Endothelial cell of umbilical vein (primary cell): ENCODE results near the gene STAG1. TPM values are rescaled to one million over a fixed set of nuclear protein-coding genes. Genes with fewer than 3 reads are reported as not detected.

Source experiments
- BruUV-seq: library from RNA; stranded (reverse); fragments of 400-500 nt; replicated peaks from 2 replicates; lab custom pipeline; 2021; lab: Mats Ljungman, UMichigan
- CTCF ChIA-PET: fragments of 300-600, 350-600 bp; sonication (Branson Sonifier 250); formaldehyde crosslinking; loops from one replicate; lab custom pipeline; 2021; ENCODE audit warnings: antibody characterized with exemption, inconsistent platforms; lab: Charles Lee
- POLR2A ChIA-PET: fragments of 300-600, 350-600 bp; sonication (Branson Sonifier 250); formaldehyde crosslinking; loops from one replicate; lab custom pipeline; 2021; ENCODE audit warnings: antibody characterized with exemption, inconsistent platforms; lab: Charles Lee
- DNase-seq: peaks from one replicate; pipeline ENCODE4 v3.0.0-alpha.2; 2011; ENCODE audit warnings: low read depth, low spot score
- FAIRE-seq: peaks from 2 replicates; lab custom pipeline; 2011; peaks lifted over from hg19 to GRCh38; lab: Jason Lieb, UNC
- H2AFZ ChIP-seq: 2 replicates; pipeline ENCODE4 v1.6.0; 2012; ENCODE audit warnings: low read depth, low read length, control low read depth, inconsistent platforms
- H3K27ac ChIP-seq: 2 replicates; pipeline ENCODE4 v1.5.1; 2011; ENCODE audit warnings: low read depth, mild to moderate bottlenecking, control low read depth, low read length, moderate library complexity; ENCODE audit not compliant: insufficient read depth
- H3K27me3 ChIP-seq, 2 experiments: 2 replicates each; pipeline versions ENCODE4 v1.6.0 to v1.6.1; 2011; ENCODE audit warnings: low read length in 2 of 2, mixed read lengths in 1 of 2; ENCODE audit not compliant: control insufficient read depth in 2 of 2, insufficient read depth in 2 of 2
- H3K36me3 ChIP-seq, 2 experiments: 2 replicates in 1 of 2; 3 replicates in 1 of 2; pipeline ENCODE4 v1.5.1; 2011; ENCODE audit warnings: low read length in 2 of 2, mild to moderate bottlenecking in 1 of 2, moderate library complexity in 1 of 2; ENCODE audit not compliant: control insufficient read depth in 2 of 2, insufficient read depth in 2 of 2; ENCODE audit errors: extremely low read depth in 1 of 2
- H3K4me1 ChIP-seq: 3 replicates; pipeline ENCODE4 v1.5.1; 2011; ENCODE audit warnings: mild to moderate bottlenecking, low read length; ENCODE audit not compliant: control insufficient read depth, insufficient read depth; ENCODE audit errors: extremely low read depth
- H3K4me2 ChIP-seq: 2 replicates; pipeline ENCODE4 v1.6.1; 2011; ENCODE audit warnings: low read length, control low read depth, mixed read lengths; ENCODE audit not compliant: insufficient read depth
- H3K4me3 ChIP-seq, 3 experiments: fragments of 200-600 bp in 1 of 3; sonication (generic), shearing (Covaris generic) in 1 of 3; replicated peaks in 1 of 3; 2 replicates each; pipeline ENCODE4 v1.5.1; 2011 to 2016; ENCODE audit warnings: control low read depth in 3 of 3, low read length in 3 of 3, mild to moderate bottlenecking in 2 of 3, inconsistent platforms in 1 of 3, low read depth in 1 of 3, moderate library complexity in 1 of 3; ENCODE audit not compliant: insufficient read depth in 1 of 3
- H3K79me2 ChIP-seq: 2 replicates; pipeline ENCODE4 v1.6.0; 2012; ENCODE audit warnings: low read length, inconsistent platforms; ENCODE audit not compliant: control insufficient read depth, insufficient read depth
- H3K9ac ChIP-seq: replicated peaks from 2 replicates; pipeline ENCODE3; 2011; ENCODE audit warnings: low read length, control low read depth; ENCODE audit not compliant: insufficient read depth; ENCODE audit errors: extremely low read depth
- H3K9me1 ChIP-seq: replicated peaks from 3 replicates; pipeline ENCODE4 v1.6.0; 2011; ENCODE audit warnings: mild to moderate bottlenecking, low read length; ENCODE audit not compliant: control insufficient read depth, insufficient read depth; ENCODE audit errors: extremely low read depth
- H3K9me3 ChIP-seq: replicated peaks from 2 replicates; pipeline ENCODE4 v1.5.1; 2012; ENCODE audit warnings: low read length, inconsistent platforms; ENCODE audit not compliant: control insufficient read depth, insufficient read depth
- H4K20me1 ChIP-seq: replicated peaks from 2 replicates; pipeline ENCODE3; 2011; ENCODE audit warnings: mild to moderate bottlenecking, low read length; ENCODE audit not compliant: control insufficient read depth, insufficient read depth; ENCODE audit errors: extremely low read depth
- FOS ChIP-seq: IDR thresholded peaks from 2 replicates; pipeline ENCODE4 v1.6.1; 2011; ENCODE audit warnings: mild to moderate bottlenecking, low read length, moderate library complexity, borderline replicate concordance; ENCODE audit not compliant: insufficient read depth
- JUN ChIP-seq: IDR thresholded peaks from 2 replicates; pipeline ENCODE4 v1.6.1; 2011; ENCODE audit warnings: borderline replicate concordance, low read depth; ENCODE audit not compliant: insufficient read length, insufficient read depth
- MYC ChIP-seq: IDR thresholded peaks from one replicate; pipeline ENCODE4 v1.6.1; 2011; ENCODE audit warnings: mild to moderate bottlenecking, low read depth, low read length
- POLR2AphosphoS5 ChIP-seq: IDR thresholded peaks from 2 replicates; pipeline ENCODE4 v1.6.1; 2012; ENCODE audit warnings: low read depth, mild to moderate bottlenecking, control low read depth, low read length, moderate library complexity; ENCODE audit not compliant: insufficient read depth
- dilution Hi-C: fragments of 300-500 bp; cut with MboI; formaldehyde crosslinking; loops from one replicate; pipeline ENCODE4 v1.15.0; 2019; ENCODE audit warnings: low sequenced_read_pairs; ENCODE audit not compliant: extremely low pct_ligation_motif_present
- intact Hi-C: fragments of 100-400 bp; cut with micrococcal nuclease; formaldehyde crosslinking; loops from one replicate; pipeline ENCODE4 v1.10.0; 2022
- polyA plus RNA-seq, 4 experiments: library from polyadenylated mRNA; depleted of rRNA in 3 of 4; stranded (reverse) in 3 of 4; unstranded in 1 of 4; fragments of >200 nt; gene quantifications; 2 replicates each; pipeline versions ENCODE4 v1.2.1 to v1.2.3, GENCODE V29; 2011 to 2012; ENCODE audit warnings: missing spikeins in 1 of 4
- small RNA-seq: library from RNA; depleted of rRNA; stranded (forward); fragments of <200 nt; gene quantifications from one replicate; pipeline ENCODE3, GENCODE V24; 2012; ENCODE audit warnings: low replicate concordance, low read depth; ENCODE audit not compliant: insufficient read depth, insufficient read length
- total RNA-seq: library from RNA; stranded (reverse); gene quantifications from 2 replicates; pipeline ENCODE4 v1.2.3, GENCODE V29; 2021

STAG1 gene
- total and polyA plus RNA-seq, 2 donors (not counting 3 experiments of a cell fraction or from before 2014, with no cell fraction given), result 7.4 to 42.1 TPM

- dilution Hi-C loops (no loop called here), intact Hi-C loops (no loop called here)
- no peak for TF ChIP-seq FOS
- no peak for TF ChIP-seq JUN
- no peak for TF ChIP-seq MYC
- TF ChIP-seq POLR2AphosphoS5, result no peak
- peaks cover 0 to 3% of the 10 kb centered on the region in 2 experiments for H3K36me3 ChIP-seq
- H3K27me3 ChIP-seq, result no peaks in the 10 kb centered on the region
- H2AFZ ChIP-seq, result no peak overlapping the region
- FAIRE-seq (no peak), DNase-seq (no peak)
- H3K79me2 ChIP-seq, result no peaks in the 10 kb centered on the region
- H4K20me1 ChIP-seq, result no peaks in the 10 kb centered on the region
- no peak overlapping the region for H3K4me2 ChIP-seq
- no peak overlapping the region for H3K4me3 ChIP-seq
- no peaks in the 10 kb centered on the region for H3K4me1 ChIP-seq
- no peaks in the 10 kb centered on the region for H3K9me1 ChIP-seq
- CTCF ChIA-PET, result interaction anchor here (0.7 kb wide), 1 partner anchor 220 kb away, joined by 3 read pairs; no protein-coding TSS in a partner anchor
- no peak overlapping the region for H3K9ac ChIP-seq
- H3K27ac ChIP-seq, result no peak overlapping the region
- POLR2A ChIA-PET, result no interaction called here
- no peaks in the 10 kb centered on the region for H3K9me3 ChIP-seq
- no TSS peak for BruUV-seq
Measured at GRCh38 chr3:136291302-136291701, 460.9 kb downstream of the STAG1 start.

Small RNAs within 50 kb of the gene (small RNA-seq; reads per million reads assigned to genes)
- gene RNU6-1284P (not detected), gene RNU6-789P (2.0 reads per million)

Other genes with a start within 250 kb of the STAG1 start
- gene SLC35G2, start 66.7 kb upstream of the STAG1 start, total RNA-seq, result 17.7 and 19.4 TPM in 2 replicates
- gene SLC35G2, start 66.7 kb upstream of the STAG1 start, polyA plus RNA-seq, result 19.6 and 23.9 TPM in 2 replicates
- gene NCK1, start 109.8 kb upstream of the STAG1 start, total RNA-seq, result 45.1 and 52.2 TPM in 2 replicates
- 13.6 and 19.3 TPM in 2 replicates for gene NCK1, start 109.8 kb upstream of the STAG1 start, polyA plus RNA-seq
- gene IL20RB, start 205.6 kb upstream of the STAG1 start, total RNA-seq, result 1.6 and 2.5 TPM in 2 replicates
- gene IL20RB, start 205.6 kb upstream of the STAG1 start, polyA plus RNA-seq, result 0.65 and 0.79 TPM in 2 replicates